ENCODE measurements around the gene MYO9A. TPM values are rescaled to one million over a fixed set of nuclear protein-coding genes. Genes with fewer than 3 reads are reported as not detected.

Gene MYO9A
- polyA plus RNA-seq, 1 experiment = 15.2 TPM

DNA sequence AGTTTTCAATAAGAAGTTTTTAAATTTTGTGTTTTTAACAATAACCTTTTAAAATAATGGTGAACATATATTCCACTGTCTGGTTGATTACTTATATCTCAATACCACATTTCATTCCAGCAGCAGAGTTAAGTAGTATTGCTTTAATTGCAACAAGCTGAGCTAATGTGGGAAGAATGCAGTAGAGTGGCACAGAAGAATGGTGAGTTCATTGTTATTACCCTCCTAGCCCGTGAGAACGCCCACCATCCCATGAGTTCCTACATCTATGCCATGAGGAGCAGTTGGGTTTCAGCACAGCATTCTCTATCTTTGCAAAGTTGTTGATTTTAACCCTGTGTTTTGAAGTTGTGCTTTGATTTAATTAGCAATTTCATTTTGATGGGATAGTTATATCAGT, 325.4 kb downstream of the MYO9A start:
- POLR2A ChIA-PET = no interaction called here
- H3K4me3 ChIP-seq (ENCODE audit: low read depth, low read length) = no peak overlapping the region
- H3K27ac ChIP-seq (ENCODE audit: low read depth, low read length) = no peak overlapping the region
- H3K9me3 ChIP-seq (ENCODE audit: control insufficient read depth, insufficient read depth, low read length) = no peaks in the 10 kb centered on the region
- TF ChIP-seq, protein P1, sequence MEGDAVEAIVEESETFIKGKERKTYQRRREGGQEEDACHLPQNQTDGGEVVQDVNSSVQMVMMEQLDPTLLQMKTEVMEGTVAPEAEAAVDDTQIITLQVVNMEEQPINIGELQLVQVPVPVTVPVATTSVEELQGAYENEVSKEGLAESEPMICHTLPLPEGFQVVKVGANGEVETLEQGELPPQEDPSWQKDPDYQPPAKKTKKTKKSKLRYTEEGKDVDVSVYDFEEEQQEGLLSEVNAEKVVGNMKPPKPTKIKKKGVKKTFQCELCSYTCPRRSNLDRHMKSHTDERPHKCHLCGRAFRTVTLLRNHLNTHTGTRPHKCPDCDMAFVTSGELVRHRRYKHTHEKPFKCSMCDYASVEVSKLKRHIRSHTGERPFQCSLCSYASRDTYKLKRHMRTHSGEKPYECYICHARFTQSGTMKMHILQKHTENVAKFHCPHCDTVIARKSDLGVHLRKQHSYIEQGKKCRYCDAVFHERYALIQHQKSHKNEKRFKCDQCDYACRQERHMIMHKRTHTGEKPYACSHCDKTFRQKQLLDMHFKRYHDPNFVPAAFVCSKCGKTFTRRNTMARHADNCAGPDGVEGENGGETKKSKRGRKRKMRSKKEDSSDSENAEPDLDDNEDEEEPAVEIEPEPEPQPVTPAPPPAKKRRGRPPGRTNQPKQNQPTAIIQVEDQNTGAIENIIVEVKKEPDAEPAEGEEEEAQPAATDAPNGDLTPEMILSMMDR (IDR thresholded peaks at IDR 0.05; ENCODE audit: low read depth, low read length) = no peak
- CTCF ChIA-PET = interaction anchor here (0.7 kb wide), 1 partner anchor 12 kb away, joined by 4 read pairs; no protein-coding TSS in a partner anchor
- H3K27me3 ChIP-seq (ENCODE audit: control insufficient read depth, insufficient read depth, low read length) = no peaks in the 10 kb centered on the region
- DNase-seq (ENCODE audit: low read depth, low spot score) = peak; percentile 39

DNA sequence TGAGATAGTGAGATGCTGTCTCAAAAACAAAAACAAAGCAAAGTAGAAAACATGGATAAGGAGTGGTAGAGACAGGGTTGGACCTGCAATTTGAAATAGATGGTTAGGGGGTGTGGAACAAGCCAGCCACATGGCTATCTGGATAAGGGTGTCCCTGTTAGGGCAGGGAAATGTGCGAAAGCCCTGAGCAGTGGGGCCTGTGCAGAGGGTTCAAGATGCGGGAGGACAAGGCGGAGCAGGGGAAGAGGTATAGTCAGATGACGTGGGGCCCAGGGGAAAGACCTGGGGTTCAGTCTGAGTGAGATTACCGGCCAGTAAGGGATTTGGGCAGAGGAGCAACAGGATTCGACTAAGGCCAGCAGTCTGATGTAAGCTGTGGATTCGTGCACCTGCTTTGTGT, 326.0 kb downstream of the MYO9A start:
- no peak overlapping the region for H3K27ac ChIP-seq (ENCODE audit: low read depth, low read length)
- TF ChIP-seq, protein P1 (IDR thresholded peaks at IDR 0.05; ENCODE audit: low read depth, low read length) = no peak
- POLR2A ChIA-PET = no interaction called here

DNA sequence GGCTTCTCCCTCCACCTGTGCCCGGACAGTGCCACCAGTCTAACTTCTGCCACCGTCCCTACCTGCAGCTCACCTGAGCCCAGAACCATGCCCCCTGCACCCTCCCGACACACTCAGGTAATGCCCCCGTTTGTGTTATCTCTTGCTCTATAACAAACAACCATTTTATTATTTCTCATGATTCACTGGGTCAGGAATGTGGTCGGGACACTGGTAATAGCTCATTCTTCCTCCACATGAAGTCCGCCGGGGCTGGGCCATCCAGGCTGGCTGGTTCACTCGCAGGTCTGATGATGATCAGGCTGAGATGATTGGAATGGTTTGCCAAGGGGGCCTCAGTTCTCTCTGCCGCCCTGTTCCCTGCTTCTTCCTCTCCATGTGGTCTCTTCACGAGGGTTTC, 327.9 kb downstream of the MYO9A start:
- CTCF ChIA-PET = interaction anchor here (1.3 kb wide), 1 partner anchor 11 kb away, joined by 3 read pairs; no protein-coding TSS in a partner anchor
- Histone ChIP-seq H3K9me3 (ENCODE audit: control insufficient read depth, insufficient read depth, low read length) (no peaks in the 10 kb centered on the region), H3K27ac (ENCODE audit: low read depth, low read length) (no peak overlapping the region), H3K27me3 (ENCODE audit: control insufficient read depth, insufficient read depth, low read length) (no peaks in the 10 kb centered on the region), H3K4me3 (ENCODE audit: low read depth, low read length) (no peak overlapping the region)
- DNase-seq (ENCODE audit: low read depth, low spot score) = no peak
- TF ChIP-seq, protein P1 (IDR thresholded peaks at IDR 0.05; ENCODE audit: low read depth, low read length) = no peak
- POLR2A ChIA-PET = no interaction called here

More for the DNA sequence above, 326.0 kb downstream of the MYO9A start:
- H3K4me3 ChIP-seq (ENCODE audit: low read depth, low read length) = no peak overlapping the region
- H3K27me3 ChIP-seq (ENCODE audit: control insufficient read depth, insufficient read depth, low read length) = no peaks in the 10 kb centered on the region
- no peaks in the 10 kb centered on the region for H3K9me3 ChIP-seq (ENCODE audit: control insufficient read depth, insufficient read depth, low read length)
- CTCF ChIA-PET = interaction anchor here (1.3 kb wide), 1 partner anchor 10 kb away, joined by 3 read pairs; no protein-coding TSS in a partner anchor
- no peak for DNase-seq (ENCODE audit: low read depth, low spot score)

DNA sequence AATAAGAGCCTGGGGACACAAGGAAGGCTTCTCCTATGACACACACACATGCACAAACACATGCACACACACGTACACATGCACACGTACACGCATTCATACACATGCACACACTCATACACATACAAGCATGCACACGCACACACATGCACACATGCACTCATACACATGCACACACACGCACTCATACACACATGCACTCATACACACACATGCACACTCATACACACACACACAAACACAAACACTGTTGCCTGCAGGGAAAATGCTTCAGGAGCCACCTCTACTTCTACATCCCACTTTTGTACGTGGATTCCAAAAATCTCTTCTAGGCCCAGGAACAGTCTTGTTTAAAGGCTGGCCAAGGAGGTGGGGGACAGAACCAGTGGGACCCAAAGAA, 328.3 kb downstream of the MYO9A start:
- Histone ChIP-seq H3K4me3 (ENCODE audit: low read depth, low read length) (no peak overlapping the region), H3K9me3 (ENCODE audit: control insufficient read depth, insufficient read depth, low read length) (no peaks in the 10 kb centered on the region), H3K27me3 (ENCODE audit: control insufficient read depth, insufficient read depth, low read length) (no peaks in the 10 kb centered on the region), H3K27ac (ENCODE audit: low read depth, low read length) (no peak overlapping the region)
- TF ChIP-seq, protein P1 (IDR thresholded peaks at IDR 0.05; ENCODE audit: low read depth, low read length) = no peak
- ChIA-PET CTCF (interaction anchor here (1.3 kb wide), 1 partner anchor 11 kb away, joined by 3 read pairs; no protein-coding TSS in a partner anchor), POLR2A (interaction anchor here (0.7 kb wide), 1 partner anchor 46 kb away, joined by 4 read pairs; no protein-coding TSS in a partner anchor)
- DNase-seq (ENCODE audit: low read depth, low spot score) = no peak

DNA sequence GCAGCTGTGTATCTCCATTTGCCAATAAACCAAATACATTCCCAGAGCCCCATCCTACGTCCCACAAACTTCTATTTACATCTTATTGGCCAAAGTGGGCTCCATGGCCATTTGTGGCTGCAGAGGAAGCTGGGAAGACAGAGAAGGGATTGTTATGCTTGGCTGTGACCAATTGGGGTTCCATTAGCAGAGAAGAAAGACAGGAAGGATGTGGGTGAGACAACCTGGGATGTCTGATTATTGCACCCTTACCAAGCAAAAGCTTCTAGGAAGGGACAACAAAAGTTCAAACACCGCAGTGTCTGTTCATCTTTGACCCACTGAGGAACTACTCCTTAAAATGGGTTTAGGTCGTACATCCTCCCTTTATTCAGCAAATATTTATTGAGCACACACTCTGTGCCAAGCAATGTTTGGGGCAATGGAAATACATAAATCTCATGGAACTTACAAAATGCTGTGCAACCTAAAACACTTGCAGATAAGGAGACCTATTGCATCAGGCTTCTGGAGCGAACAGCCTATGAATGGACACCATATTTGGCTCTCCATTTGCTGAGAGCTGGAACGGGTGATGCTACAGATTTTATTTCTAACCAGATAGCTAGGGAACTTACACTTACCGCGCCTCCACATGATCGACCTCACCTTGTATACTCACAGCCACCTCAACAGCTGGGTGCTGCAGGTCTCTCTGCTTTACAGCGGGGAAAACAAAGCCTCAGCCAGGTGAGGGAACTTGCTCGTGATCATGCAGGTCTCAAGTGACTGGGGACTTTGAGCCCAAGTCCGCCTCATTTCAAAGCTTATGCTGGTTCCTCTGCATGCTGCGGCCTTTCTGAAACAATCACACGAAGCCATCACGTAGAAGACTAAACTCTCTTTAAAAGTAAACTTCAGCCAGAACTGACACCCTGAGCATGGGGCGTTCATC, 329.0 kb downstream of the MYO9A start:
- CTCF ChIA-PET = interaction anchor here (0.9 to 1.4 kb wide), 3 partner anchors 9 to 45 kb away, joined by 3 to 5 read pairs (median 3); no protein-coding TSS in a partner anchor
- TF ChIP-seq, protein P1 (IDR thresholded peaks at IDR 0.05; ENCODE audit: low read depth, low read length) = no peak
- Histone ChIP-seq H3K27me3 (ENCODE audit: control insufficient read depth, insufficient read depth, low read length) (no peaks in the 10 kb centered on the region), H3K9me3 (ENCODE audit: control insufficient read depth, insufficient read depth, low read length) (no peaks in the 10 kb centered on the region), H3K4me3 (ENCODE audit: low read depth, low read length) (no peak overlapping the region), H3K27ac (ENCODE audit: low read depth, low read length) (no peak overlapping the region)
- DNase-seq (ENCODE audit: low read depth, low spot score) = no peak
- POLR2A ChIA-PET = interaction anchor here (0.7 kb wide), 1 partner anchor 45 kb away, joined by 4 read pairs; no protein-coding TSS in a partner anchor

Data from AG04450 (cell line).